Transverse colon (tissue), 4 donors: Measurements from ENCODE around the gene SNX22. TPM values are rescaled to one million over a fixed set of nuclear protein-coding genes. Genes with fewer than 3 reads are reported as not detected.

Source experiments
- DNase-seq: peaks from one replicate; pipeline ENCODE4 v3.0.0-alpha.2; 2019
- H3K27ac ChIP-seq, 4 donors: fragments of 200-600 bp; sonication (generic); 2 replicates each; pipeline ENCODE4 v1.5.1; 2016 to 2018; ENCODE audit warnings: inconsistent platforms in 4 of 4
- H3K27me3 ChIP-seq: fragments of 200-600 bp; sonication (generic); 2 replicates; pipeline ENCODE4 v1.5.1; 2017; ENCODE audit warnings: inconsistent platforms
- H3K36me3 ChIP-seq, 4 donors: fragments of 200-600 bp; sonication (generic); 2 replicates each; pipeline ENCODE4 v1.5.1; 2017 to 2019; ENCODE audit warnings: inconsistent platforms in 4 of 4
- H3K4me1 ChIP-seq, 4 donors: fragments of 200-600 bp; sonication (generic); 2 replicates each; pipeline ENCODE4 v1.5.1; 2017 to 2020; ENCODE audit warnings: inconsistent platforms in 4 of 4
- H3K4me3 ChIP-seq, 4 donors: fragments of 200-600 bp; sonication (generic); 1 replicate in 1 of 4; 2 replicates in 3 of 4; pipeline versions ENCODE4 v1.5.1 to v1.6.1; 2017 to 2019; ENCODE audit warnings: inconsistent platforms in 4 of 4
- H3K9me3 ChIP-seq, 2 donors: fragments of 200-600 bp; sonication (generic); 2 replicates each; pipeline ENCODE4 v1.5.1; 2017 to 2019; ENCODE audit warnings: inconsistent platforms in 2 of 2
- CTCF ChIP-seq, 5 experiments: fragments of 200-600 bp in 3 of 5; fragments of 450-650 bp in 2 of 5; sonication (generic) in 3 of 5; IDR thresholded peaks; 1 replicate in 2 of 5; 2 replicates in 3 of 5; pipeline ENCODE4 v1.5.1; 2016 to 2017; ENCODE audit warnings: antibody characterized with exemption in 5 of 5, inconsistent platforms in 3 of 5, mild to moderate bottlenecking in 2 of 5, moderate library complexity in 1 of 5
- EP300 ChIP-seq: sonication (generic); formaldehyde crosslinking; IDR thresholded peaks from one replicate; pipeline ENCODE4 v1.6.1; 2017; ENCODE audit warnings: antibody characterized with exemption, low read depth
- POLR2A ChIP-seq: fragments of 450-650 bp; IDR thresholded peaks from one replicate; pipeline ENCODE4 v1.6.1; 2016; ENCODE audit warnings: antibody characterized with exemption, mild to moderate bottlenecking, moderate library complexity
- POLR2AphosphoS5 ChIP-seq, 3 donors: sonication (generic); formaldehyde crosslinking; IDR thresholded peaks; one replicate each; pipeline ENCODE4 v1.6.1; 2016; ENCODE audit warnings: antibody characterized with exemption in 3 of 3
- WGBS, 2 donors: methylation state at CpG; one replicate each; pipeline ENCODE4 v1.1.5; 2018; ENCODE audit warnings: low coverage in 1 of 2; 5-methylcytosine and 5-hydroxymethylcytosine counted together
- in situ Hi-C, 4 donors: fragments of 200-750 bp; cut with MboI; loops; one replicate each; pipeline versions ENCODE4 v1.15.0 to v1.15.1; 2017; ENCODE audit warnings: low sequenced_read_pairs in 3 of 4, low pct_ligation_motif_present in 1 of 4, low pct_unique_long_range_greater_than_20kb in 1 of 4
- intact Hi-C: fragments of 100-400 bp; cut with DNase I; formaldehyde crosslinking; loops from one replicate; pipeline ENCODE4 v1.15.1; 2023; ENCODE audit warnings: low total_unique reads
- total RNA-seq, 4 donors: library from RNA; depleted of rRNA; stranded (reverse); fragments of >200 nt; gene quantifications; one replicate each; pipeline ENCODE4 v1.1.0, GENCODE V29; 2016

SNX22 gene
- total RNA-seq, 4 donors from 2014 or later = 2.2 to 3.7 TPM; not detected in 2

GRCh38 chr15:64137226-64137833, 14.2 kb upstream of the SNX22 start:
- peaks cover 0 to 57% (median 26%) of the 10 kb centered on the region in 4 donors for H3K36me3 ChIP-seq
- TF ChIP-seq EP300 = no peak
- TF ChIP-seq POLR2AphosphoS5 (IDR thresholded peaks at IDR 0.05) = no peak
- TF ChIP-seq CTCF (IDR thresholded peaks at IDR 0.05) = no peak
- TF ChIP-seq POLR2A = no peak
- no peaks in the 10 kb centered on the region for H3K27me3 ChIP-seq
- no peaks in the 10 kb centered on the region for H3K4me1 ChIP-seq
- no peaks in the 10 kb centered on the region for H3K9me3 ChIP-seq
- DNase-seq = no peak
- no peak overlapping the region for H3K4me3 ChIP-seq
- in situ Hi-C loops = no loop called here
- intact Hi-C loops = no loop called here
- WGBS, 2 donors = 69 to 73% methylated on average over 3 to 8 of the region's 8 CpGs
- H3K27ac ChIP-seq = no peak overlapping the region

- Histone ChIP-seq H3K4me1 (no peaks in the 10 kb centered on the region), H3K4me3 (no peak overlapping the region), H3K36me3 (peaks cover 0 to 53% (median 21%) of the 10 kb centered on the region in 4 donors), H3K27me3 (no peaks in the 10 kb centered on the region), H3K27ac (no peak overlapping the region), H3K9me3 (no peaks in the 10 kb centered on the region)
- TF ChIP-seq EP300 (no peak), POLR2AphosphoS5 (IDR thresholded peaks at IDR 0.05) (no peak), CTCF (IDR thresholded peaks at IDR 0.05) (no peak), POLR2A (no peak)
- DNase-seq = no peak
- in situ Hi-C loops = no loop called here
- WGBS, 2 donors = 81% methylated on average over 4 of the region's 4 CpGs; no CpG with 5 or more reads in 1 of the 2 donors
- intact Hi-C loops = no loop called here
These were observed 13.1 kb upstream of the SNX22 start for GRCh38 chr15:64138331-64138941.

- intact Hi-C loops (no loop called here), in situ Hi-C loops (no loop called here)
- Histone ChIP-seq H3K27ac (no peak overlapping the region), H3K4me3 (no peak overlapping the region), H3K4me1 (no peaks in the 10 kb centered on the region), H3K9me3 (no peaks in the 10 kb centered on the region), H3K27me3 (no peaks in the 10 kb centered on the region), H3K36me3 (peaks cover 0 to 33% (median 6%) of the 10 kb centered on the region in 4 donors)
- DNase-seq = no peak
- 94 to 100% methylated on average over 3 to 8 of the region's 8 CpGs for WGBS, 2 donors
- TF ChIP-seq POLR2A (no peak), EP300 (no peak), CTCF (IDR thresholded peaks at IDR 0.05) (no peak), POLR2AphosphoS5 (IDR thresholded peaks at IDR 0.05) (no peak)
These were observed 9.6 kb upstream of the SNX22 start for GRCh38 chr15:64141798-64142512.

GRCh38 chr15:64143276-64143675, 8.3 kb upstream of the SNX22 start:
- in situ Hi-C loops (no loop called here), intact Hi-C loops (no loop called here)
- DNase-seq = no peak
- peaks cover 0 to 21% (median 0%) of the 10 kb centered on the region in 4 donors for H3K36me3 ChIP-seq
- no peak for TF ChIP-seq CTCF (IDR thresholded peaks at IDR 0.05)
- TF ChIP-seq POLR2A = no peak
- TF ChIP-seq EP300 = no peak
- TF ChIP-seq POLR2AphosphoS5 (IDR thresholded peaks at IDR 0.05) = no peak
- H3K9me3 ChIP-seq = no peaks in the 10 kb centered on the region
- no peaks in the 10 kb centered on the region for H3K27me3 ChIP-seq
- H3K4me1 ChIP-seq = no peaks in the 10 kb centered on the region
- H3K4me3 ChIP-seq = no peak overlapping the region
- H3K27ac ChIP-seq = no peak overlapping the region
- WGBS, 2 donors = 88% methylated on average over 6 of the region's 6 CpGs; no CpG with 5 or more reads in 1 of the 2 donors
